Loucy (cell line): ENCODE data around the gene ADTRP.

Experiments used
- H2AFZ ChIP-seq: fragments of 200-600 bp; sonication (generic); 2 replicates; pipeline ENCODE4 v1.6.0; 2016; ENCODE audit warnings: antibody characterized with exemption, mild to moderate bottlenecking, low read length, moderate library complexity
- H3F3A ChIP-seq: fragments of 200-600 bp; 2 replicates; pipeline ENCODE4 v1.6.0; 2016; ENCODE audit warnings: antibody characterized with exemption, low read depth, mild to moderate bottlenecking
- H3K27me3 ChIP-seq: fragments of 200-600 bp; sonication (generic); 2 replicates; pipeline ENCODE4 v1.6.1; 2014; ENCODE audit warnings: low read length, mild to moderate bottlenecking; ENCODE audit not compliant: insufficient read depth, poor library complexity, severe bottlenecking
- H3K36me3 ChIP-seq: fragments of 200-600 bp; sonication (generic); 2 replicates; pipeline ENCODE4 v1.6.1; 2016; ENCODE audit warnings: low read length; ENCODE audit not compliant: insufficient read depth
- H3K4me1 ChIP-seq: fragments of 200-600 bp; sonication (generic); 2 replicates; pipeline ENCODE4 v1.5.1; 2014; ENCODE audit warnings: low read length, mild to moderate bottlenecking; ENCODE audit not compliant: insufficient read depth, poor library complexity, severe bottlenecking
- H3K4me2 ChIP-seq: fragments of 200-600 bp; sonication (generic); 2 replicates; pipeline ENCODE4 v1.6.0; 2014; ENCODE audit warnings: antibody characterized with exemption, low read length, low read depth, mild to moderate bottlenecking; ENCODE audit not compliant: poor library complexity, severe bottlenecking
- H3K4me3 ChIP-seq: fragments of 200-600 bp; sonication (generic); 2 replicates; pipeline ENCODE4 v1.5.1; 2014; ENCODE audit warnings: low read length, mild to moderate bottlenecking, mixed read lengths; ENCODE audit not compliant: poor library complexity, severe bottlenecking
- H3K79me2 ChIP-seq: fragments of 200-600 bp; sonication (generic); 2 replicates; pipeline ENCODE4 v1.6.1; 2014; ENCODE audit warnings: low read length; ENCODE audit not compliant: insufficient read depth
- H3K9ac ChIP-seq: fragments of 200-600 bp; sonication (generic); 2 replicates; pipeline ENCODE4 v1.6.0; 2014; ENCODE audit warnings: mild to moderate bottlenecking, low read depth, low read length, moderate library complexity; ENCODE audit not compliant: poor library complexity, severe bottlenecking
- H3K9me2 ChIP-seq: fragments of 200-600 bp; sonication (generic); replicated peaks from 2 replicates; pipeline ENCODE4 v1.6.1; 2016; ENCODE audit warnings: low read depth, low read length, mixed read lengths
- H3K9me3 ChIP-seq: fragments of 200-600 bp; sonication (generic); 2 replicates; pipeline ENCODE4 v1.6.1; 2014; ENCODE audit warnings: mild to moderate bottlenecking, antibody characterized with exemption, low read length, low read depth; ENCODE audit not compliant: insufficient read depth
- H4K20me1 ChIP-seq: fragments of 200-600 bp; sonication (generic); 2 replicates; pipeline ENCODE4 v1.6.0; 2014; ENCODE audit warnings: antibody characterized with exemption, low read length, mild to moderate bottlenecking; ENCODE audit not compliant: insufficient read depth, poor library complexity, severe bottlenecking
- EZH2phosphoT487 ChIP-seq: fragments of 200-600 bp; IDR thresholded peaks from 2 replicates; pipeline ENCODE4 v1.6.1; 2018; ENCODE audit warnings: antibody characterized with exemption, mild to moderate bottlenecking, moderate library complexity, borderline replicate concordance
- TF ChIP-seq, protein P1 (sequence below): fragments of 200-600 bp; sonication (generic); conservative IDR thresholded peaks from 2 replicates; pipeline ENCODE4 v1.5.1; 2014; ENCODE audit warnings: mild to moderate bottlenecking, antibody characterized with exemption, low read length

The ADTRP gene

DNA sequence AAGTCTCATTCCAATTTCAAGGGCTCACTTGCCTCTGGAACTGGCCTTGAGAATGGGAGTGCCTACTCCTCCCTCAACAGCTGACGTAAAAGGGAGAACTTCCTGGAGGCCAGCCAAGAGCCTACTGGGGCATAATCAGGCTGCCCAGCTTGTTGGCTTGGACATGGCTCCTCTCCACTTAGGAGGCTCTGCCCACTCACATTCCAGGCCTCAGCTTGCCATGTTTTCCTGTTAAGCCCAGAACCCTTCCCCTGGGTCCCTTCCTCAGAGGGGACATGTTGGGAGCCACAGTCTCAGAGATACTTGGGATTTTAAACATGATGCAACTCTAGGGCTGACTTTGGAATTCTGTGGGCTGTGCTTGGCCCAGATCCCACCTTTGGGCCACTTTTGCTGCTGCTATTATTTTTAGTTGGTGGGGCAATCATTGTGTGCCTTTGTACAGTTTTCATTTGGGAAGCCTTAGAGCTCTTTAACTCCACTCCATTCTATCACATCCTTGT is 31.5 kb upstream of the ADTRP start:
- Histone ChIP-seq H3K27me3 (no peaks in the 10 kb centered on the region), H3K4me1 (no peaks in the 10 kb centered on the region), H3K36me3 (no peaks in the 10 kb centered on the region), H3K4me2 (no peak overlapping the region), H3K4me3 (no peak overlapping the region), H3K9ac (no peak overlapping the region), H3K9me3 (no peaks in the 10 kb centered on the region), H2AFZ (no peak overlapping the region), H3K79me2 (no peaks in the 10 kb centered on the region), H3F3A (no peaks in the 10 kb centered on the region), H4K20me1 (no peaks in the 10 kb centered on the region), H3K9me2 (no peaks in the 10 kb centered on the region)
- no peak for TF ChIP-seq EZH2phosphoT487
- TF ChIP-seq, protein P1, sequence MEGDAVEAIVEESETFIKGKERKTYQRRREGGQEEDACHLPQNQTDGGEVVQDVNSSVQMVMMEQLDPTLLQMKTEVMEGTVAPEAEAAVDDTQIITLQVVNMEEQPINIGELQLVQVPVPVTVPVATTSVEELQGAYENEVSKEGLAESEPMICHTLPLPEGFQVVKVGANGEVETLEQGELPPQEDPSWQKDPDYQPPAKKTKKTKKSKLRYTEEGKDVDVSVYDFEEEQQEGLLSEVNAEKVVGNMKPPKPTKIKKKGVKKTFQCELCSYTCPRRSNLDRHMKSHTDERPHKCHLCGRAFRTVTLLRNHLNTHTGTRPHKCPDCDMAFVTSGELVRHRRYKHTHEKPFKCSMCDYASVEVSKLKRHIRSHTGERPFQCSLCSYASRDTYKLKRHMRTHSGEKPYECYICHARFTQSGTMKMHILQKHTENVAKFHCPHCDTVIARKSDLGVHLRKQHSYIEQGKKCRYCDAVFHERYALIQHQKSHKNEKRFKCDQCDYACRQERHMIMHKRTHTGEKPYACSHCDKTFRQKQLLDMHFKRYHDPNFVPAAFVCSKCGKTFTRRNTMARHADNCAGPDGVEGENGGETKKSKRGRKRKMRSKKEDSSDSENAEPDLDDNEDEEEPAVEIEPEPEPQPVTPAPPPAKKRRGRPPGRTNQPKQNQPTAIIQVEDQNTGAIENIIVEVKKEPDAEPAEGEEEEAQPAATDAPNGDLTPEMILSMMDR = no peak

DNA sequence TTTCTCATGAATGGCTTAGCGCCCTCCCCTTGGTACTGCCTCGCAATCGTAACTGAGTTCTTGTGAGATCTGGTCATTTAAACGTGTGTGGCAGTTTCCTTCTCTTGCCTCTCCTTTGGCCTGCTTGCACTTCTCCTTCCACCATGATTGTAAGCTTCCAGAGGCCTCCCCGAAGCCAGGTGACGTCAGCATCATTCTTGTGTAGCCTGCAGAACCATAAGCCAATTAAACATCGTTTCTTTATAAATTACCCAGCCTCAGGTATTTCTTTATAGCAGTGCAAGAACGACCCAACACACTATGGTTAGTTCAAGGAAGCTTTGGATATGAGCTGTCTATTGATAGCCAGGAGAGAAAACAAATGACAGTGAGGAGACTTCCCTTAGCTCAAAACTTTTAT is 29.5 kb upstream of the ADTRP start:
- Histone ChIP-seq H3F3A (no peaks in the 10 kb centered on the region), H4K20me1 (no peaks in the 10 kb centered on the region), H3K36me3 (no peaks in the 10 kb centered on the region), H3K9me2 (no peaks in the 10 kb centered on the region), H3K79me2 (no peaks in the 10 kb centered on the region), H2AFZ (no peak overlapping the region), H3K4me2 (no peak overlapping the region), H3K27me3 (no peaks in the 10 kb centered on the region), H3K9me3 (no peaks in the 10 kb centered on the region), H3K4me1 (no peaks in the 10 kb centered on the region), H3K9ac (no peak overlapping the region), H3K4me3 (no peak overlapping the region)
- TF ChIP-seq, protein P1 = no peak
- TF ChIP-seq EZH2phosphoT487 = no peak

DNA sequence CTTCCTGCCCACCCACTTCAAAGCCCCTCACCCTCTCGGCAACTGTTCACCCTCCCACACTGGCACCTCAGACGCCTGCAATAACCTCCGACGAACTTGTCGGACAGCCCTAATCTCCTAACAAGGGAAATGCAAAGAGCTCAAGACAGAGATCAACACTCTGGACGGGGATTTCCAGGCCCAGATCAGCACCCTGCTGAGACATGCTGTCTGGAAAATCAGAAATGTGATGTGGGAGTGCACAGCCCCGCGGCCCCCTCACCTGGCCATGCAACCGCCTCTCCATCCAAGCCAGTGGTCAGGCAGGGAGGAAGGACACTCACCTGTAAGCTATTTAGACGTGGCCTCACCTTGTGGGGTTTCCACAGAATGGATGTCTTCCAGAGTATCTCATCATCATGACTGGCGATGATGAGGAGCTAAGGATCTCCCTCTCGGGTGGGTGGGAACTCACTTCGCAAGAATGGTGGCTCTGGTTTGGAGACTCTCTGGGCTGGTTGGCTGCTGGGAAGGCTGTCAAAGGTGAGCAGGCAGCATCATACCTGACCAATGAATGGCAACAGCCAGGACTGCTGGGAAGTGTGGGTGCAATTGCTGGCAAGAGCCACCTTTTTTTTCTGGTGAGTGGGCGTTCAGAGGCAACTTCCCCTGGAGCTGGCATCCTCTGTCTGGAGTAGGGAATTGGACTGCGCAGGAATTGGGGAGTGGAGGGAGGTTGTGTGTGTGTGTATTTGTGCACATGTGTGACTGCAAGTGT is 28.1 kb upstream of the ADTRP start:
- Histone ChIP-seq H3K9me2 (no peaks in the 10 kb centered on the region), H3K9me3 (no peaks in the 10 kb centered on the region), H3K27me3 (no peaks in the 10 kb centered on the region), H4K20me1 (no peaks in the 10 kb centered on the region), H3K9ac (no peak overlapping the region), H2AFZ (no peak overlapping the region), H3K36me3 (no peaks in the 10 kb centered on the region), H3K4me1 (no peaks in the 10 kb centered on the region), H3K79me2 (no peaks in the 10 kb centered on the region), H3K4me2 (no peak overlapping the region), H3K4me3 (no peak overlapping the region), H3F3A (no peaks in the 10 kb centered on the region)
- TF ChIP-seq, protein P1 = no peak
- no peak for TF ChIP-seq EZH2phosphoT487
